T-helper 1 cell treated with Interleukin-12 subunit alpha and Interleukin-12 subunit beta and Interleukin-4 antibody, amounts not matched to agents 30 μg/mL and 1 μg/mL, for 36 hours (primary cell): Measurements from ENCODE around the gene NHSL2.

Experiments used
- H3K27ac Mint-ChIP-seq: one replicate; pipeline ENCODE4 v1.8.0; 2021; ENCODE audit warnings: mild to moderate bottlenecking, mixed read lengths
- H3K27me3 Mint-ChIP-seq: one replicate; pipeline ENCODE4 v1.8.0; 2021; ENCODE audit warnings: low read depth, mixed read lengths
- H3K36me3 Mint-ChIP-seq: one replicate; pipeline ENCODE4 v1.8.0; 2021; ENCODE audit warnings: low read depth, mixed read lengths
- H3K4me1 Mint-ChIP-seq: one replicate; pipeline ENCODE4 v1.8.0; 2021; ENCODE audit warnings: low read depth, mixed read lengths
- H3K4me3 Mint-ChIP-seq: one replicate; pipeline ENCODE4 v1.8.0; 2021; ENCODE audit warnings: mild to moderate bottlenecking, moderate library complexity, mixed read lengths
- H3K9me3 Mint-ChIP-seq: one replicate; pipeline ENCODE4 v1.8.0; 2021; ENCODE audit warnings: mixed read lengths

The NHSL2 gene

GRCh38 chrX:72027024-72027913, 116.6 kb downstream of the NHSL2 start:
- no peaks in the 10 kb centered on the region for H3K36me3 Mint-ChIP-seq
- H3K27ac Mint-ChIP-seq: no peak overlapping the region
- peaks cover 35% of the 10 kb centered on the region for H3K27me3 Mint-ChIP-seq
- H3K4me3 Mint-ChIP-seq: no peak overlapping the region
- H3K9me3 Mint-ChIP-seq: no peaks in the 10 kb centered on the region
- H3K4me1 Mint-ChIP-seq: peaks cover 3% of the 10 kb centered on the region

DNA sequence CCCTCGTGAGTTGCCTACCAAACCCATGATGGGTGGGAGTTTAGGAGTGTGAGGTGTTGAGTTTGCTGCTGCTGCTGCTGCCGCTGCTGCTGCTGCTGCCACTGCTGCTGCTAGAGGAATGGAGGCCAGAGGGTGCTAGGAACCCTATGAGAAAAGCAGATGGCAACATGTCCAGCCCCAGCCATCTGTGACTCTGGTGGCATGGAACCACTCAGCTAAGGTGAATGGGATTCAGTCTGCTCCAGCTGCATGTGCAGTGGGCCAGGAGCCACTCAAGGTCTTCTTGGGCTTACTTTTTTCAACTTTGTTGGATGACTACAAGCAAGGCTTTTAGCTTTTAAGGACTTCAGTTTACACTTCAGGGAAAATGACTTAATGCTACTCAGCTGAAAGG, 117.3 kb downstream of the NHSL2 start:
- peaks cover 31% of the 10 kb centered on the region for H3K27me3 Mint-ChIP-seq
- peaks cover 3% of the 10 kb centered on the region for H3K4me1 Mint-ChIP-seq
- no peak overlapping the region for H3K27ac Mint-ChIP-seq

DNA sequence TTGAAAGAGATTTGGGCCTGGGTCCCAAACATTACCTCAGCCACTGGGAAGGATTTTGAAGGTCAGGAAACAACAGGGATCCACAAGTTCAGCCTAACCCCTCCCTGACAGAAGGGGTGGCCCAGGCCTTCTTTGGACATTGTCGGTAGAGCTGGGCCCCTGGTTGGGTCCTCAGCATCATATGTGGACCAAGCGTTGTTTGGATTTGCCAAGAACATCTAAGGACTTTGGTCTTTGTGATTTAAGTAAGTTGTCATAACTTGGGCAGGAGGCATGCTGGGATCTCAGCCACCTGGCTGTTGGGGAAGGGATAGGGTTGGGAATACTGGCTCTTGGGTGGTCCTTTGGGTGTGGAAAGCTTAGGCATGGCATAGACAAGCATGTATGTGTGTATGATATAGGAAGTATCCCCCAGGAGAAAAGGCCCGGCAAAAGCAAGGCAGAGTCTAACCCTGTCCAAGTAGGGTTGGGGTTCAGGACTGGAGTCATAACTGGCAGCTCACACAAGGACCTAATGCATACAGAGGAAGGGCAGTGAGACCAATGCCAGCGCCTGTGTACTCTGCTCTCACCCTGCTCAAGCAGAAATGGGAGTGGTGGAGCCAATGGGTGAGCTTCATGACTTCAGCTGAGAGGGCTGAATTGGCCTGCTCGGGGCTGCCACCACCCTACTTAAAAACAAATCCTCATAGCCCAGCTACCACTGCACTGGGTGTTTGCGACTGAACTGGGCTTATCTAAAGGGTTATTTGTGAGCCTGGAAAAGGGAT, 118.2 kb downstream of the NHSL2 start:
- Mint-ChIP-seq H3K4me1 (no peaks in the 10 kb centered on the region), H3K27me3 (peaks cover 29% of the 10 kb centered on the region), H3K36me3 (no peaks in the 10 kb centered on the region), H3K27ac (no peak overlapping the region), H3K4me3 (no peak overlapping the region), H3K9me3 (no peaks in the 10 kb centered on the region)

More for the DNA sequence above, 117.3 kb downstream of the NHSL2 start:
- H3K4me3 Mint-ChIP-seq: no peak overlapping the region
- no peaks in the 10 kb centered on the region for H3K36me3 Mint-ChIP-seq
- no peaks in the 10 kb centered on the region for H3K9me3 Mint-ChIP-seq

GRCh38 chrX:72029483-72030411, 119.1 kb downstream of the NHSL2 start:
- H3K4me3 Mint-ChIP-seq: no peak overlapping the region
- peaks cover 27% of the 10 kb centered on the region for H3K27me3 Mint-ChIP-seq
- H3K9me3 Mint-ChIP-seq: no peaks in the 10 kb centered on the region
- no peaks in the 10 kb centered on the region for H3K4me1 Mint-ChIP-seq
- no peaks in the 10 kb centered on the region for H3K36me3 Mint-ChIP-seq
- no peak overlapping the region for H3K27ac Mint-ChIP-seq

- Mint-ChIP-seq H3K4me1 (no peaks in the 10 kb centered on the region), H3K36me3 (no peaks in the 10 kb centered on the region), H3K27me3 (peaks cover 27% of the 10 kb centered on the region), H3K4me3 (no peak overlapping the region), H3K9me3 (no peaks in the 10 kb centered on the region), H3K27ac (no peak overlapping the region)
These were observed 119.8 kb downstream of the NHSL2 start for GRCh38 chrX:72030431-72030830.

DNA sequence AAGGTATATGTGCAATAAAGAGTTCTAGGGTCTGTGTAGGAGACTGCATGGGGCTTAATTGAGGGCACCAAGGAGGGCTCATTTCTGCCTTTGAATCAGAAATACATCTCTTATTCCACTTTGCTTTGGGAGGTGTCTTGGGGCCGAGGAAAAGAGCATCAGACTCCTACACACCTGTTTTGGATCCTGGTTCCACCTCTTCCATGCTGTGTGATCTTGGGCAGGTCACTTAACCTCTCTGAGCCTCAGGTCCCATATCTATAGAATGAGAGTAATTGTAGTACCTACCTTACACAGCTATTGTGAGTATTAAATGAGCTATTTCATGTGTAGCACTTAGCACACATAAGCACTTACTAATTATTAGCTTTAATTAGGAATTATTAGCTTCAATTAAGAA, 120.5 kb downstream of the NHSL2 start:
- no peak overlapping the region for H3K4me3 Mint-ChIP-seq

GRCh38 chrX:72031634-72032033, 121.0 kb downstream of the NHSL2 start:
- Mint-ChIP-seq H3K36me3 (no peaks in the 10 kb centered on the region), H3K4me1 (no peaks in the 10 kb centered on the region), H3K4me3 (no peak overlapping the region), H3K9me3 (no peaks in the 10 kb centered on the region), H3K27me3 (peaks cover 26% of the 10 kb centered on the region), H3K27ac (no peak overlapping the region)

More for the DNA sequence above, 120.5 kb downstream of the NHSL2 start:
- no peaks in the 10 kb centered on the region for H3K4me1 Mint-ChIP-seq
- H3K27me3 Mint-ChIP-seq: peaks cover 28% of the 10 kb centered on the region
- no peaks in the 10 kb centered on the region for H3K9me3 Mint-ChIP-seq
- H3K36me3 Mint-ChIP-seq: no peaks in the 10 kb centered on the region
- H3K27ac Mint-ChIP-seq: no peak overlapping the region

GRCh38 chrX:72037601-72038000, 127.0 kb downstream of the NHSL2 start:
- H3K4me1 Mint-ChIP-seq: no peaks in the 10 kb centered on the region
- H3K9me3 Mint-ChIP-seq: no peaks in the 10 kb centered on the region
- H3K27ac Mint-ChIP-seq: no peak overlapping the region
- no peaks in the 10 kb centered on the region for H3K36me3 Mint-ChIP-seq
- H3K4me3 Mint-ChIP-seq: no peak overlapping the region
- peaks cover 27% of the 10 kb centered on the region for H3K27me3 Mint-ChIP-seq

DNA sequence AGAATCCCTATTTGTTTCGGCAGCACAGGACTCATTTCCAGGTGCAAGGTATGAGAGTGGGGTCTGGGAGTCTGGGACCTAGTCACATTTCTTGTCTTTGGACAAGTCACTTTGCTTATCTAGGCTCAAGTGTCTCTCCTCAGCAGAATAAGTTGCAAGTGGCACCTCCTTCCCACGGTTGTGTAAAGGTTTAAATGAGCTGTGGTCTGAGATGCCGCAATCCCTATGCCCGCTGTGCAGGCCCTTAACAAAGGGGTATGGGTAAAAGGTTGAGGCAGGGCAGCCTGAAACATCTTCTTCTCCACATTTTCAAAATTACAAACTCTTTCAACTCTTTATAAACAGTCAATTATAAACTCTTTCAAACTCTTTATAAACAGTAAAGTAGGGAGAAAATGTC, 127.4 kb downstream of the NHSL2 start:
- Mint-ChIP-seq H3K4me3 (no peak overlapping the region), H3K36me3 (no peaks in the 10 kb centered on the region), H3K9me3 (no peaks in the 10 kb centered on the region), H3K4me1 (no peaks in the 10 kb centered on the region), H3K27me3 (peaks cover 27% of the 10 kb centered on the region), H3K27ac (no peak overlapping the region)

- H3K27me3 Mint-ChIP-seq: peaks cover 26% of the 10 kb centered on the region
- no peaks in the 10 kb centered on the region for H3K9me3 Mint-ChIP-seq
- no peak overlapping the region for H3K4me3 Mint-ChIP-seq
- no peak overlapping the region for H3K27ac Mint-ChIP-seq
- no peaks in the 10 kb centered on the region for H3K36me3 Mint-ChIP-seq
- H3K4me1 Mint-ChIP-seq: no peaks in the 10 kb centered on the region
These were observed 128.2 kb downstream of the NHSL2 start for GRCh38 chrX:72038868-72039267.

GRCh38 chrX:72040506-72040905, 129.9 kb downstream of the NHSL2 start:
- no peaks in the 10 kb centered on the region for H3K4me1 Mint-ChIP-seq
- peaks cover 30% of the 10 kb centered on the region for H3K27me3 Mint-ChIP-seq
- H3K9me3 Mint-ChIP-seq: no peaks in the 10 kb centered on the region
- no peak overlapping the region for H3K27ac Mint-ChIP-seq
- H3K4me3 Mint-ChIP-seq: no peak overlapping the region
- no peaks in the 10 kb centered on the region for H3K36me3 Mint-ChIP-seq

GRCh38 chrX:72041176-72041575, 130.5 kb downstream of the NHSL2 start:
- no peak overlapping the region for H3K27ac Mint-ChIP-seq
- H3K4me3 Mint-ChIP-seq: no peak overlapping the region
- peaks cover under 1% of the 10 kb centered on the region for H3K4me1 Mint-ChIP-seq
- no peaks in the 10 kb centered on the region for H3K36me3 Mint-ChIP-seq
- peaks cover 28% of the 10 kb centered on the region for H3K27me3 Mint-ChIP-seq
- H3K9me3 Mint-ChIP-seq: no peaks in the 10 kb centered on the region

DNA sequence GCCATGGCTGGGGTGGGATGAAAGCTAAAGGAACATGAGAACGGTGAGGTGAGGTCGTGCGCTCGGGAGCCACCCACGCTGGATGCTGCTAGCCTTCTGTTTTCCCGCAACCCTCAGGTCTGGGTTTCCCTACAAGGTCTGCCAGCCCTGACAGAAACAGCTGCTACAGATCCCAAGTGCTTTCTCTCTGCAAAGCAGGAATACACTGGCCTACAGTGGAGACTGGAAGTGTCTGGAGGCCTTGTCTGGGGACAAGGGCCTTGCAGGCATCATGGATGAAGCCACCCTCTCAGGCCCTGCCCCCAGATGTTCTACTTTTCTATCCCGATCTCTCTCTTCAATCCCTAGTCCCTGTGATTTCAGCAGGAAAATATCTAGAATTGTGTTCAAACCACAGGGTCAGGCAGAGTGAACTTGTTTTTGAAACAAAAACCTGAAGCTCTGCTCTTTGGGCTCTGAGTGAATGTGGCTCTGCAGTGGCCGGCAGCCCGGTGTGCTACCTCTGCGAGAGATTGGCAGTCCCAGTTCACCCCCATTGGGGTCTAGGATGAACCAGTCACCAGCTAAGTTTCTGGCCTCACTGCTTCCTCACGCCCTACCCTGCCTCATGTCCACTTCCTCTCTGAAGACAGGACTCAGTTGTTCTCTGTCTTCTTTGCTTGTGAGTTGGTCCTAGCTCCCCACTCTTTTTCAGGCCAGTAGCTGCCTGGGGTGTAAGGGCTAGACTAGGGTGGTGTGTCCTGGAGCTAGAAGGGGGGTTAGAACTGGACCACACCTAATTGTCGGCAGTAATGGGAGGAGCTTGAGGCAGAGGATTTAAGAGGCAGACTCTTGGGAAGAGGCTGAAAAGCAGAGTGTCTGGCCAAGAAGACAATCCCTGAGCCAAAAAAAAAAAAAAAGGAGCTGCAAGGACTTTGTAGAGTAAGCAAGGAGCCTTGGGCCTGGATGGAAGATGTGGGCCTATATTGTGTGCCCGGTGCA, 131.5 kb downstream of the NHSL2 start:
- Mint-ChIP-seq H3K4me1 (peaks cover 5% of the 10 kb centered on the region), H3K36me3 (no peaks in the 10 kb centered on the region), H3K4me3 (no peak overlapping the region), H3K9me3 (no peaks in the 10 kb centered on the region), H3K27ac (no peak overlapping the region), H3K27me3 (peaks cover 22% of the 10 kb centered on the region)
